H9 (cell line): ENCODE data around the gene PAM. TPM values are rescaled to one million over a fixed set of nuclear protein-coding genes. Genes with fewer than 3 reads are reported as not detected.
"Not testable (repeated sequence)": the region's sequence is repeated elsewhere in the genome, so short reads cannot be mapped to it uniquely, and the experiment has no call there.

Source experiments
- DNase-seq: peaks from one replicate; pipeline ENCODE4 v3.0.0-alpha.2; 2017
- H2AFZ ChIP-seq: one replicate; pipeline ENCODE4 v1.6.1; 2013; ENCODE audit warnings: mild to moderate bottlenecking, low read length, control low read depth, moderate library complexity
- H2AK5ac ChIP-seq: 2 replicates; pipeline ENCODE4 v1.6.1; 2013; ENCODE audit warnings: low read length, control low read depth, mixed read lengths; ENCODE audit not compliant: insufficient read length
- H2BK120ac ChIP-seq: one replicate; pipeline ENCODE4 v1.6.1; 2013; ENCODE audit warnings: low read depth, mild to moderate bottlenecking, low read length, control low read depth, inconsistent platforms; ENCODE audit not compliant: poor library complexity, severe bottlenecking
- H2BK12ac ChIP-seq: 2 replicates; pipeline ENCODE4 v1.6.1; 2013; ENCODE audit warnings: low read length, control low read depth, mixed read lengths, low read depth; ENCODE audit not compliant: insufficient read length
- H2BK15ac ChIP-seq: 2 replicates; pipeline ENCODE4 v1.6.1; 2013; ENCODE audit warnings: low read depth, low read length, control low read depth
- H2BK20ac ChIP-seq: one replicate; pipeline ENCODE4 v1.6.1; 2013; ENCODE audit warnings: low read depth, mild to moderate bottlenecking, low read length, control low read depth, inconsistent platforms; ENCODE audit not compliant: poor library complexity, severe bottlenecking
- H2BK5ac ChIP-seq: 2 replicates; pipeline ENCODE4 v1.6.1; 2013; ENCODE audit warnings: low read length, control low read depth, mixed read lengths; ENCODE audit not compliant: insufficient read length
- H3K14ac ChIP-seq: 2 replicates; pipeline ENCODE4 v1.6.1; 2013; ENCODE audit warnings: low read length, control low read depth; ENCODE audit not compliant: insufficient read depth
- H3K18ac ChIP-seq: 2 replicates; pipeline ENCODE4 v1.6.1; 2013; ENCODE audit warnings: low read depth, mild to moderate bottlenecking, mixed read lengths, low read length, control low read depth; ENCODE audit not compliant: insufficient read length
- H3K23ac ChIP-seq: 2 replicates; pipeline ENCODE4 v1.6.1; 2013; ENCODE audit warnings: low read length, control low read depth, mixed read lengths, low read depth; ENCODE audit not compliant: insufficient read length
- H3K23me2 ChIP-seq: 2 replicates; pipeline ENCODE4 v1.6.1; 2013; ENCODE audit warnings: low read depth, mild to moderate bottlenecking, mixed read lengths, low read length, control low read depth; ENCODE audit not compliant: insufficient read length, poor library complexity, severe bottlenecking
- H3K27ac ChIP-seq: 2 replicates; pipeline ENCODE4 v1.5.1; 2013; ENCODE audit warnings: low read length, control low read depth, mixed read lengths, low read depth; ENCODE audit not compliant: insufficient read length
- H3K27me3 ChIP-seq: 2 replicates; pipeline ENCODE4 v1.6.1; 2013; ENCODE audit warnings: low read length, control low read depth, inconsistent platforms; ENCODE audit not compliant: insufficient read depth
- H3K4ac ChIP-seq: 2 replicates; pipeline ENCODE4 v1.6.1; 2013; ENCODE audit warnings: low read depth, mild to moderate bottlenecking, control low read depth, inconsistent platforms, low read length, moderate library complexity
- H3K4me1 ChIP-seq: 2 replicates; pipeline ENCODE4 v1.6.1; 2013; ENCODE audit warnings: low read length, control low read depth, inconsistent platforms; ENCODE audit not compliant: insufficient read depth
- H3K4me2 ChIP-seq: 2 replicates; pipeline ENCODE4 v1.6.1; 2013; ENCODE audit warnings: low read length, control low read depth, mixed read lengths; ENCODE audit not compliant: insufficient read length, insufficient read depth
- H3K56ac ChIP-seq: 2 replicates; pipeline ENCODE4 v1.6.1; 2013; ENCODE audit warnings: low read depth, mild to moderate bottlenecking, mixed read lengths, low read length, control low read depth; ENCODE audit not compliant: insufficient read length
- H3K79me1 ChIP-seq: 2 replicates; pipeline ENCODE4 v1.6.1; 2013; ENCODE audit warnings: low read depth, mild to moderate bottlenecking, moderate library complexity, low read length, control low read depth, inconsistent platforms; ENCODE audit not compliant: insufficient read depth, poor library complexity, severe bottlenecking
- H3K79me2 ChIP-seq: 2 replicates; pipeline ENCODE4 v1.6.1; 2013; ENCODE audit warnings: low read length, control low read depth, inconsistent platforms; ENCODE audit not compliant: insufficient read depth
- H3K9ac ChIP-seq: 2 replicates; pipeline ENCODE4 v1.6.1; 2013; ENCODE audit warnings: low read length, control low read depth, mixed read lengths; ENCODE audit not compliant: insufficient read length; ENCODE audit errors: extremely low read depth
- H3K9me3 ChIP-seq: one replicate; pipeline ENCODE4 v1.6.1; 2013; ENCODE audit warnings: low read depth, low read length, inconsistent platforms; ENCODE audit not compliant: control insufficient read depth
- H3T11ph ChIP-seq: one replicate; pipeline ENCODE4 v1.6.1; 2013; ENCODE audit warnings: mild to moderate bottlenecking, low read length, control low read depth, inconsistent platforms
- H4K20me1 ChIP-seq: one replicate; pipeline ENCODE4 v1.6.1; 2013; ENCODE audit not compliant: control insufficient read depth, insufficient read length, insufficient read depth
- H4K5ac ChIP-seq: 2 replicates; pipeline ENCODE4 v1.6.1; 2013; ENCODE audit warnings: low read depth, mild to moderate bottlenecking, mixed read lengths, low read length, control low read depth; ENCODE audit not compliant: insufficient read length
- H4K8ac ChIP-seq: replicated peaks from 2 replicates; pipeline ENCODE4 v1.6.1; 2013; ENCODE audit warnings: low read length, control low read depth, mixed read lengths, low read depth; ENCODE audit not compliant: insufficient read length
- H4K91ac ChIP-seq: 2 replicates; pipeline ENCODE4 v1.6.1; 2013; ENCODE audit warnings: low read depth, mild to moderate bottlenecking, moderate library complexity, mixed read lengths, low read length, control low read depth; ENCODE audit not compliant: insufficient read length
- H3K27ac Mint-ChIP-seq, 3 experiments: 2 replicates in 2 of 3; 3 replicates in 1 of 3; pipeline ENCODE4 v1.8.0; 2020 to 2021; ENCODE audit warnings: mixed read lengths in 3 of 3, mild to moderate bottlenecking in 1 of 3, moderate library complexity in 1 of 3
- H3K27me3 Mint-ChIP-seq: 2 replicates; pipeline ENCODE4 v1.8.0; 2021; ENCODE audit warnings: low read depth, mild to moderate bottlenecking, moderate library complexity, mixed read lengths
- H3K36me3 Mint-ChIP-seq, 3 experiments: 2 replicates in 2 of 3; 3 replicates in 1 of 3; pipeline ENCODE4 v1.8.0; 2020 to 2021; ENCODE audit warnings: low read depth in 3 of 3, mixed read lengths in 3 of 3; ENCODE audit not compliant: insufficient read depth in 1 of 3
- H3K4me1 Mint-ChIP-seq, 2 experiments: 2 replicates each; pipeline ENCODE4 v1.8.0; 2020; ENCODE audit warnings: mixed read lengths in 2 of 2
- H3K4me3 Mint-ChIP-seq, 2 experiments: 2 replicates in 1 of 2; 3 replicates in 1 of 2; pipeline ENCODE4 v1.8.0; 2020 to 2021; ENCODE audit warnings: mild to moderate bottlenecking in 2 of 2, mixed read lengths in 2 of 2, moderate library complexity in 1 of 2
- H3K9me3 Mint-ChIP-seq, 2 experiments: 2 replicates in 1 of 2; 3 replicates in 1 of 2; pipeline ENCODE4 v1.8.0; 2020; ENCODE audit warnings: mild to moderate bottlenecking in 2 of 2, mixed read lengths in 2 of 2, moderate library complexity in 1 of 2
- CTCF ChIP-seq: fragments of 200-600 bp; sonication (generic); conservative IDR thresholded peaks from 3 replicates; pipeline ENCODE4 v1.8.0; 2021; ENCODE audit warnings: antibody characterized with exemption, mild to moderate bottlenecking
- WGBS: extraction: QIAGEN DNeasy Blood & Tissue Kit; methylation state at CpG from one replicate; pipeline ENCODE4 v1.1.7; 2013; ENCODE audit warnings: missing lambda C conversion rate, low lambda C conversion rate, mixed read lengths; ENCODE audit not compliant: insufficient read length; ENCODE audit errors: extremely low coverage; 5-methylcytosine and 5-hydroxymethylcytosine counted together
- total RNA-seq: library from RNA; stranded (reverse); gene quantifications from 2 replicates; pipeline ENCODE4 v1.2.1, GENCODE V29; 2021

Gene PAM
- total RNA-seq, 1 experiment from 2014 or later = 31.5 TPM

- peaks cover 0 to 3% of the 10 kb centered on the region in 2 experiments; a peak in 1 of 5 replicates for H3K9me3 Mint-ChIP-seq
- no peak overlapping the region for H4K8ac ChIP-seq
- no peaks in the 10 kb centered on the region; the same call in 1 of the 2 replicates for H3K79me2 ChIP-seq
- H3K4me1 Mint-ChIP-seq = peaks cover 11 to 14% of the 10 kb centered on the region in 2 experiments
- no peak overlapping the region for H3K27ac Mint-ChIP-seq
- DNase-seq = no peak
- no peaks in the 10 kb centered on the region for H3K79me1 ChIP-seq
- H3K23ac ChIP-seq = no peak overlapping the region
- H3K9me3 ChIP-seq = no peaks in the 10 kb centered on the region
- H2BK20ac ChIP-seq = no peak overlapping the region
- no peak overlapping the region for H2BK120ac ChIP-seq
- WGBS = no CpG with 5 or more reads among the region's 1 CpG
- no peak overlapping the region for H2BK12ac ChIP-seq
- peaks cover 0 to 11% (median 3%) of the 10 kb centered on the region in 3 experiments; a peak in 4 of 7 replicates for H3K36me3 Mint-ChIP-seq
- no peaks in the 10 kb centered on the region for H3K23me2 ChIP-seq
- peaks cover 3% of the 10 kb centered on the region; the same call in 1 of the 2 replicates for H3K4me1 ChIP-seq
- no peak overlapping the region for H3K56ac ChIP-seq
- no peaks in the 10 kb centered on the region; the same call in 1 of the 2 replicates for H3K27me3 ChIP-seq
- no peak overlapping the region for H3K4me2 ChIP-seq
- no peak overlapping the region for H3K4me3 Mint-ChIP-seq
- no peak overlapping the region for H3K27ac ChIP-seq
- no peaks in the 10 kb centered on the region for H3K27me3 Mint-ChIP-seq
- H3T11ph ChIP-seq = no peak overlapping the region
- H3K9ac ChIP-seq = no peak overlapping the region
- H4K20me1 ChIP-seq = no peaks in the 10 kb centered on the region
- H2BK5ac ChIP-seq = no peak overlapping the region
- H2AK5ac ChIP-seq = no peak overlapping the region
- H4K91ac ChIP-seq = no peak overlapping the region
- no peak overlapping the region for H4K5ac ChIP-seq
- H2BK15ac ChIP-seq = no peak overlapping the region
- H3K14ac ChIP-seq = no peak overlapping the region
- H3K18ac ChIP-seq = no peak overlapping the region
- H3K4ac ChIP-seq = no peak overlapping the region
- H2AFZ ChIP-seq = no peak overlapping the region
- TF ChIP-seq CTCF = no peak
These were observed 18.0 kb downstream of the PAM start for GRCh38 chr5:102773133-102773532.

GRCh38 chr5:102775756-102776155 is 20.7 kb downstream of the PAM start:
- H2BK12ac ChIP-seq, H2AK5ac ChIP-seq, H3K23ac ChIP-seq, H3K4me2 ChIP-seq, H3K9ac ChIP-seq, H4K91ac ChIP-seq, H2AFZ ChIP-seq, H3T11ph ChIP-seq, H3K9me3 ChIP-seq, H3K4me3 Mint-ChIP-seq, H4K8ac ChIP-seq, H3K14ac ChIP-seq, H3K27me3 ChIP-seq, H3K4ac ChIP-seq, H3K9me3 Mint-ChIP-seq, H3K18ac ChIP-seq, H3K4me1 ChIP-seq, H2BK20ac ChIP-seq, H2BK15ac ChIP-seq, DNase-seq, H3K79me2 ChIP-seq, H3K27me3 Mint-ChIP-seq, H4K20me1 ChIP-seq, H2BK120ac ChIP-seq, H3K56ac ChIP-seq, H3K23me2 ChIP-seq, H2BK5ac ChIP-seq, H3K27ac ChIP-seq, H3K79me1 ChIP-seq, H4K5ac ChIP-seq: not testable (repeated sequence)
- Mint-ChIP-seq H3K36me3 (peaks cover 0 to 11% (median 3%) of the 10 kb centered on the region in 3 experiments; a peak in 4 of 7 replicates), H3K4me1 (peaks cover 13 to 18% of the 10 kb centered on the region in 2 experiments), H3K27ac (peak overlapping the region in 1 of 3 experiments; percentile 61; a peak in 1 of 7 replicates)
